DOHH2 (cell line): ENCODE results near the gene MRPS18B.

ENCODE experiments used
- EZH2phosphoT487 ChIP-seq: fragments of 200-600 bp; sonication (generic); IDR thresholded peaks from 2 replicates; pipeline ENCODE4 v1.6.1; 2017; ENCODE audit warnings: borderline replicate concordance, mild to moderate bottlenecking, antibody characterized with exemption, low read length, moderate library complexity, mixed read lengths
- TF ChIP-seq, protein P1 (sequence below): fragments of 200-600 bp; sonication (generic); IDR thresholded peaks from one replicate; pipeline ENCODE4 v1.5.1; 2014; ENCODE audit warnings: antibody characterized with exemption, mild to moderate bottlenecking, low read depth, low read length; ENCODE audit not compliant: poor library complexity, severe bottlenecking

- TF ChIP-seq, protein P1, sequence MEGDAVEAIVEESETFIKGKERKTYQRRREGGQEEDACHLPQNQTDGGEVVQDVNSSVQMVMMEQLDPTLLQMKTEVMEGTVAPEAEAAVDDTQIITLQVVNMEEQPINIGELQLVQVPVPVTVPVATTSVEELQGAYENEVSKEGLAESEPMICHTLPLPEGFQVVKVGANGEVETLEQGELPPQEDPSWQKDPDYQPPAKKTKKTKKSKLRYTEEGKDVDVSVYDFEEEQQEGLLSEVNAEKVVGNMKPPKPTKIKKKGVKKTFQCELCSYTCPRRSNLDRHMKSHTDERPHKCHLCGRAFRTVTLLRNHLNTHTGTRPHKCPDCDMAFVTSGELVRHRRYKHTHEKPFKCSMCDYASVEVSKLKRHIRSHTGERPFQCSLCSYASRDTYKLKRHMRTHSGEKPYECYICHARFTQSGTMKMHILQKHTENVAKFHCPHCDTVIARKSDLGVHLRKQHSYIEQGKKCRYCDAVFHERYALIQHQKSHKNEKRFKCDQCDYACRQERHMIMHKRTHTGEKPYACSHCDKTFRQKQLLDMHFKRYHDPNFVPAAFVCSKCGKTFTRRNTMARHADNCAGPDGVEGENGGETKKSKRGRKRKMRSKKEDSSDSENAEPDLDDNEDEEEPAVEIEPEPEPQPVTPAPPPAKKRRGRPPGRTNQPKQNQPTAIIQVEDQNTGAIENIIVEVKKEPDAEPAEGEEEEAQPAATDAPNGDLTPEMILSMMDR = no peak
- TF ChIP-seq EZH2phosphoT487 = no peak
Observed at GRCh38 chr6:30570740-30571074, 46.9 kb upstream of the MRPS18B start.
